Panc1 (cell line): ENCODE data around the gene PBX2.
"Not testable (repeated sequence)": the region's sequence is repeated elsewhere in the genome, so short reads cannot be mapped to it uniquely, and the experiment has no call there.

ENCODE experiments used
- CTCF ChIP-seq: fragments of 450-650 bp; IDR thresholded peaks from 2 replicates; pipeline ENCODE4 v1.5.1; 2017; ENCODE audit warnings: mild to moderate bottlenecking
- POLR2AphosphoS5 ChIP-seq: IDR thresholded peaks from 2 replicates; pipeline ENCODE4 v1.6.1; 2012; ENCODE audit warnings: mild to moderate bottlenecking, low read depth, low read length, moderate library complexity
- REST ChIP-seq, 2 experiments: IDR thresholded peaks; 2 replicates each; pipeline ENCODE4 v1.6.1; 2011 to 2012; ENCODE audit warnings: low read depth in 2 of 2, control low read depth in 1 of 2, low read length in 1 of 2, mild to moderate bottlenecking in 1 of 2, moderate library complexity in 1 of 2; ENCODE audit not compliant: insufficient read depth in 1 of 2
- SIN3A ChIP-seq: IDR thresholded peaks from 2 replicates; pipeline ENCODE4 v1.6.1; 2012; ENCODE audit warnings: low read depth, mild to moderate bottlenecking, low read length, moderate library complexity, borderline replicate concordance; ENCODE audit not compliant: insufficient read depth

GRCh38 chr6:32187725-32188380 is 2.1 kb downstream of the PBX2 start:
- not testable (repeated sequence) for TF ChIP-seq CTCF; POLR2AphosphoS5; REST (IDR thresholded peaks at IDR 0.05; ENCODE audit: insufficient read depth in 1 of 2, low read depth in 2 of 2, low read length in 1 of 2); SIN3A
